Measurements from ENCODE around the gene MAP3K13. TPM values are rescaled to one million over a fixed set of nuclear protein-coding genes. Genes with fewer than 3 reads are reported as not detected.

The MAP3K13 gene
- total RNA-seq, 3 donors from 2014 or later (not counting 1 experiment from before 2014, with no cell fraction given), result 3.3 to 11.8 (median 9.8) TPM

DNA sequence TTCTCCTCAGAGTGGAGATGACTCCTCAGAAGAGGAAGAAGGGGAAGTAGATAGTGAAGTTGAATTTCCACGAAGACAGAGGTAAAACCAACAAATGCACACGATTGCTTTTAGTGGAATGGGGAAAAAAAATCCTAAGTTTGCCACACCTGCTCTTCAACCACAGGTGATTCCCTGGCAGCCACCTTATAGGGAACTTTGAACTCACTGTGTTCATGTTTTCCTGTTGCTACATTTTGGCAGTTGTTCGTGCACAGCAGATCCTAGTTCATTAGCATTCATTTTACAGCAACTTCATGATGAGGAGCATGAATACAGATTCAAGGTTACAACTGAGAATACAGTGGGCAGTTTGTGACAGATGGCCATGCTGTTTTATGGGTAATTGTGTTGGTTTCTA is 114.4 kb downstream of the MAP3K13 start:
- no peak overlapping the region for H3K4me3 Mint-ChIP-seq
- no peaks in the 10 kb centered on the region for H3K9me3 Mint-ChIP-seq
- H3K4me1 Mint-ChIP-seq, result peaks cover under 1% of the 10 kb centered on the region in 2 donors
- DNase-seq (no peak), ATAC-seq (no peak)
- Histone ChIP-seq H3K36me3 (ENCODE audit: control insufficient read depth, insufficient read depth, low read length) (no peaks in the 10 kb centered on the region), H3K4me3 (ENCODE audit: low read length) (no peak overlapping the region), H3K4me1 (ENCODE audit: control insufficient read depth, insufficient read depth, low read length) (no peaks in the 10 kb centered on the region), H3K27ac (ENCODE audit: low read length) (no peak overlapping the region), H3K27me3 (ENCODE audit: control insufficient read depth, insufficient read depth, low read length) (no peaks in the 10 kb centered on the region), H3K9me3 (ENCODE audit: control insufficient read depth, insufficient read depth, low read length) (no peaks in the 10 kb centered on the region)
- intact Hi-C loops (cut with micrococcal nuclease), result no loop called here
- TF ChIP-seq, protein P1, sequence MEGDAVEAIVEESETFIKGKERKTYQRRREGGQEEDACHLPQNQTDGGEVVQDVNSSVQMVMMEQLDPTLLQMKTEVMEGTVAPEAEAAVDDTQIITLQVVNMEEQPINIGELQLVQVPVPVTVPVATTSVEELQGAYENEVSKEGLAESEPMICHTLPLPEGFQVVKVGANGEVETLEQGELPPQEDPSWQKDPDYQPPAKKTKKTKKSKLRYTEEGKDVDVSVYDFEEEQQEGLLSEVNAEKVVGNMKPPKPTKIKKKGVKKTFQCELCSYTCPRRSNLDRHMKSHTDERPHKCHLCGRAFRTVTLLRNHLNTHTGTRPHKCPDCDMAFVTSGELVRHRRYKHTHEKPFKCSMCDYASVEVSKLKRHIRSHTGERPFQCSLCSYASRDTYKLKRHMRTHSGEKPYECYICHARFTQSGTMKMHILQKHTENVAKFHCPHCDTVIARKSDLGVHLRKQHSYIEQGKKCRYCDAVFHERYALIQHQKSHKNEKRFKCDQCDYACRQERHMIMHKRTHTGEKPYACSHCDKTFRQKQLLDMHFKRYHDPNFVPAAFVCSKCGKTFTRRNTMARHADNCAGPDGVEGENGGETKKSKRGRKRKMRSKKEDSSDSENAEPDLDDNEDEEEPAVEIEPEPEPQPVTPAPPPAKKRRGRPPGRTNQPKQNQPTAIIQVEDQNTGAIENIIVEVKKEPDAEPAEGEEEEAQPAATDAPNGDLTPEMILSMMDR (IDR thresholded peaks at IDR 0.05), result no peak
- WGBS (ENCODE audit: insufficient coverage), result 83% methylated on average over 3 of the region's 3 CpGs
- no peaks in the 10 kb centered on the region for H3K27me3 Mint-ChIP-seq (ENCODE audit: low read depth in 2 of 2)
- H3K36me3 Mint-ChIP-seq, result peaks cover 5% of the 10 kb centered on the region
- H3K27ac Mint-ChIP-seq, result no peak overlapping the region

DNA sequence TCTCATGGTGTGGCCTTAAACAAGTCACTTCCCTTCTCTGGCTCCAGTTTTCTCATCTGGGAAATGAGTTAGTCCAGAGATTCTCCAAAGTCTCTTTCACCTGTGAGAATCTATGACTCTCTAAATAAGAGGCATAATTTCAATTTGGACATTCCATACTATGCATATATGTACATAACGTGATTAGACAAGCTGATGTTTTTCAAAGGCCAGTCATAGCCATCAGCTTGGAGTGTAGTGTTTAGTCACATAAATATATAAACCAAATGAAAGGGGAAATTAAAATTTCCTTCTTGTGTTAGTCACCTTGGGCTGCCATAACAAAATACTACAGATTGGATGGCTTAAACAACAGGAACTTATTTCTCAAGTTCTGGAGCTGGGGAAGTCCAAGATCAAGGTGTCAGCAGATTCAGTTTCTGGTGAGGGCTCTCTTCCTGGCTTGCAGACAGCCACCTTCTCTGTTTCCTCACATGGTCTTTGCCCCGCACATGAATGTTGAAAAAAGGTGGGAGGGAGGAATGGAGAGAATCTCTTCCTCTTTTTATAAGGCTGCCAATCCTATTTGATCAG is 116.5 kb downstream of the MAP3K13 start:
- intact Hi-C loops (cut with micrococcal nuclease), result no loop called here
- H3K4me3 Mint-ChIP-seq, result no peak overlapping the region
- TF ChIP-seq, protein P1 (IDR thresholded peaks at IDR 0.05), result no peak

DNA sequence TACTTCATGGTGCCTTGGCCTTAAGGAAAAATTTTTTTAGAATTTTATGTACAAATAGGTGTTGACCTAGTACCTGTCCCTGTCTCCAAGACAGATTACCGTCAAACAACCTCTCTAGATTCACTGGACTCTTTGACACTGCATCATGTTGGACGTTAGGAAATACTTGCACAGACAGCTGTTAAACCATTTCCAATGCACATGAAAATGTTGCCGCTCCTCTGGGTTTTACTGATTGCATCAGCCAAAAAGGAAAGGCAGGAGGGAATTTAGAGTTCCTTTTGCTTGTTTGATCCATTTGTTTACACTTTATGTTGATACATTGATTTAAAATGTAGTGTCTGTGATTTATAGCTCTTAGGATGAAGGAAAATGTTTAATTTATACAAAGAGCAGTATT is 121.4 kb downstream of the MAP3K13 start:
- Mint-ChIP-seq H3K4me1 (peaks cover 12% of the 10 kb centered on the region in 2 donors), H3K36me3 (no peaks in the 10 kb centered on the region), H3K27ac (no peak overlapping the region), H3K4me3 (no peak overlapping the region), H3K9me3 (no peaks in the 10 kb centered on the region), H3K27me3 (ENCODE audit: low read depth in 2 of 2) (no peaks in the 10 kb centered on the region)
- no peak overlapping the region for H3K4me3 ChIP-seq (ENCODE audit: low read length)
- intact Hi-C loops (cut with micrococcal nuclease), result no loop called here
- no peak overlapping the region for H3K27ac ChIP-seq (ENCODE audit: low read length)
- WGBS (ENCODE audit: insufficient coverage), result 99% methylated on average over 3 of the region's 3 CpGs
- TF ChIP-seq, protein P1 (IDR thresholded peaks at IDR 0.05), result no peak
- no peak for ATAC-seq
- H3K4me1 ChIP-seq (ENCODE audit: control insufficient read depth, insufficient read depth, low read length), result no peaks in the 10 kb centered on the region
- DNase-seq, result no peak
- no peaks in the 10 kb centered on the region for H3K9me3 ChIP-seq (ENCODE audit: control insufficient read depth, insufficient read depth, low read length)
- peaks cover 11% of the 10 kb centered on the region for H3K36me3 ChIP-seq (ENCODE audit: control insufficient read depth, insufficient read depth, low read length)
- no peaks in the 10 kb centered on the region for H3K27me3 ChIP-seq (ENCODE audit: control insufficient read depth, insufficient read depth, low read length)

More for the DNA sequence above, 116.5 kb downstream of the MAP3K13 start:
- Histone ChIP-seq H3K4me3 (ENCODE audit: low read length) (no peak overlapping the region), H3K4me1 (ENCODE audit: control insufficient read depth, insufficient read depth, low read length) (no peaks in the 10 kb centered on the region), H3K27me3 (ENCODE audit: control insufficient read depth, insufficient read depth, low read length) (no peaks in the 10 kb centered on the region), H3K36me3 (ENCODE audit: control insufficient read depth, insufficient read depth, low read length) (no peaks in the 10 kb centered on the region), H3K9me3 (ENCODE audit: control insufficient read depth, insufficient read depth, low read length) (no peaks in the 10 kb centered on the region), H3K27ac (ENCODE audit: low read length) (no peak overlapping the region)
- ATAC-seq (no peak), DNase-seq (no peak)
- WGBS (ENCODE audit: insufficient coverage), result no CpG with 5 or more reads among the region's 2 CpGs
- Mint-ChIP-seq H3K9me3 (no peaks in the 10 kb centered on the region), H3K36me3 (no peaks in the 10 kb centered on the region), H3K27ac (no peak overlapping the region), H3K27me3 (ENCODE audit: low read depth in 2 of 2) (no peaks in the 10 kb centered on the region), H3K4me1 (peaks cover 12% of the 10 kb centered on the region in 2 donors)

DNA sequence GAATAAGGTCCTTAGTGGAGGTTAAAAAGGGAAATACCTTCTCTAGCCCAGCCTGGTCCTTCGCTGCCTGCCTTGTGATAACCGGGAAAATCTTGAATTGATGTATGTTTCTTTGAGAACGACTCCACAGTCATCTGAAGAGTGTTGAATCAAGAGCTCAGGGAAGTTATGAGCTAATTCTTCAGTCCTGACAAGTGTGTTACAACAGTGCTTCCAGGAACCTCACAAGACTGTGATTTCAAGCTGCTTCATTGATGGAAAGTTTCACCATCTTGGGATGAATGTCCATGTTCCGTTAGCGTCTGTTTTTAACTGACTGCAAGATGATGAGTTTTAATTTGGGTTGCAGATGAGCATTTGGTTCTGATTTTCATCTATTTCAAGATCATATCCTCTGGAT is 123.5 kb downstream of the MAP3K13 start:
- no peak overlapping the region for H3K4me3 ChIP-seq (ENCODE audit: low read length)
- 91% methylated on average over 5 of the region's 5 CpGs for WGBS (ENCODE audit: insufficient coverage)
- H3K36me3 Mint-ChIP-seq, result no peaks in the 10 kb centered on the region

More for the DNA sequence above, 123.5 kb downstream of the MAP3K13 start:
- no peaks in the 10 kb centered on the region for H3K9me3 Mint-ChIP-seq
- TF ChIP-seq, protein P1 (IDR thresholded peaks at IDR 0.05), result no peak
- peaks cover 12% of the 10 kb centered on the region in 2 donors for H3K4me1 Mint-ChIP-seq
- Histone ChIP-seq H3K4me1 (ENCODE audit: control insufficient read depth, insufficient read depth, low read length) (no peaks in the 10 kb centered on the region), H3K27me3 (ENCODE audit: control insufficient read depth, insufficient read depth, low read length) (no peaks in the 10 kb centered on the region), H3K27ac (ENCODE audit: low read length) (no peak overlapping the region), H3K9me3 (ENCODE audit: control insufficient read depth, insufficient read depth, low read length) (no peaks in the 10 kb centered on the region), H3K36me3 (ENCODE audit: control insufficient read depth, insufficient read depth, low read length) (peaks cover 29% of the 10 kb centered on the region)
- H3K4me3 Mint-ChIP-seq, result no peak overlapping the region
- DNase-seq (no peak), ATAC-seq (no peak)
- no peak overlapping the region for H3K27ac Mint-ChIP-seq
- intact Hi-C loops (cut with micrococcal nuclease), result no loop called here
- no peaks in the 10 kb centered on the region for H3K27me3 Mint-ChIP-seq (ENCODE audit: low read depth in 2 of 2)
